ENCODE results near the gene TMEM126B. TPM values are rescaled to one million over a fixed set of nuclear protein-coding genes. Genes with fewer than 3 reads are reported as not detected.

TMEM126B gene
- total RNA-seq, 1 donor from 2014 or later, result 36.4 TPM

Other genes with a start within 250 kb of the TMEM126B start
- 1.5 and 2.4 TPM in 2 replicates for gene DLG2, start 1.2 kb upstream of the TMEM126B start, total RNA-seq
- gene TMEM126A, start 19.4 kb downstream of the TMEM126B start, total RNA-seq, result 22.0 and 25.8 TPM in 2 replicates
- 66.3 and 66.7 TPM in 2 replicates for gene CREBZF, start 36.5 kb downstream of the TMEM126B start, total RNA-seq
- not detected in 2 replicates for gene CCDC89, start 57.6 kb downstream of the TMEM126B start, total RNA-seq
- 4.7 and 5.6 TPM in 2 replicates for gene SYTL2, start 182.5 kb downstream of the TMEM126B start, total RNA-seq
- not detected in 2 replicates for gene CCDC83, start 226.8 kb downstream of the TMEM126B start, total RNA-seq

Measured in progenitor cell of endocrine pancreas (in vitro differentiated cells).